ENCODE results near the gene SPNS1.

The SPNS1 gene

GRCh38 chr16:29024278-29024677 is 49.7 kb downstream of the SPNS1 start:
- no peaks in the 10 kb centered on the region for H3K79me2 ChIP-seq (ENCODE audit: insufficient read depth, low read length)
- H3K9me2 ChIP-seq (ENCODE audit: low read depth, low read length), result no peaks in the 10 kb centered on the region
- no peak overlapping the region for H3K9ac ChIP-seq (ENCODE audit: low read length)
- H3K27ac ChIP-seq (ENCODE audit: low read depth, low read length, poor library complexity, severe bottlenecking), result no peak overlapping the region
- H3K4me1 ChIP-seq (ENCODE audit: insufficient read depth, low read length, severe bottlenecking), result no peaks in the 10 kb centered on the region
- H3F3A ChIP-seq (ENCODE audit: insufficient read depth, low read length), result no peaks in the 10 kb centered on the region
- no peak for TF ChIP-seq CTCF (IDR thresholded peaks at IDR 0.05; ENCODE audit: low read length)
- TF ChIP-seq EZH2 (IDR thresholded peaks at IDR 0.05; ENCODE audit: borderline replicate concordance, low read length), result no peak
- H4K20me1 ChIP-seq (ENCODE audit: insufficient read depth, low read length), result no peaks in the 10 kb centered on the region
- H3K9me3 ChIP-seq (ENCODE audit: low read length), result no peaks in the 10 kb centered on the region
- H3K4me2 ChIP-seq (ENCODE audit: low read length), result no peak overlapping the region
- no peak overlapping the region for H2AFZ ChIP-seq (ENCODE audit: low read length)
- no peaks in the 10 kb centered on the region for H3K36me3 ChIP-seq (ENCODE audit: insufficient read depth, low read length)
- no peak overlapping the region for H3K4me3 ChIP-seq (ENCODE audit: low read depth, low read length, poor library complexity, severe bottlenecking)
- 0 out of 2 replicates have a peak, but pooled peaks cover 3% of the 10 kb centered on the region for H3K27me3 ChIP-seq (ENCODE audit: insufficient read depth, low read length)

GRCh38 chr16:29025218-29025617 is 50.6 kb downstream of the SPNS1 start:
- H3K36me3 ChIP-seq (ENCODE audit: insufficient read depth, low read length), result no peaks in the 10 kb centered on the region
- H2AFZ ChIP-seq (ENCODE audit: low read length), result no peak overlapping the region
- no peak overlapping the region for H3K9ac ChIP-seq (ENCODE audit: low read length)
- H3K4me1 ChIP-seq (ENCODE audit: insufficient read depth, low read length, severe bottlenecking), result no peaks in the 10 kb centered on the region
- no peaks in the 10 kb centered on the region for H3K79me2 ChIP-seq (ENCODE audit: insufficient read depth, low read length)
- H3K9me3 ChIP-seq (ENCODE audit: low read length), result no peaks in the 10 kb centered on the region
- H3K27ac ChIP-seq (ENCODE audit: low read depth, low read length, poor library complexity, severe bottlenecking), result no peak overlapping the region
- H3K4me2 ChIP-seq (ENCODE audit: low read length), result no peak overlapping the region
- H3K27me3 ChIP-seq (ENCODE audit: insufficient read depth, low read length), result 0 out of 2 replicates have a peak, but pooled peaks cover under 1% of the 10 kb centered on the region
- H4K20me1 ChIP-seq (ENCODE audit: insufficient read depth, low read length), result no peaks in the 10 kb centered on the region
- TF ChIP-seq EZH2 (IDR thresholded peaks at IDR 0.05; ENCODE audit: borderline replicate concordance, low read length) (no peak), CTCF (IDR thresholded peaks at IDR 0.05; ENCODE audit: low read length) (no peak)
- no peak overlapping the region for H3K4me3 ChIP-seq (ENCODE audit: low read depth, low read length, poor library complexity, severe bottlenecking)
- H3F3A ChIP-seq (ENCODE audit: insufficient read depth, low read length), result no peaks in the 10 kb centered on the region
- no peaks in the 10 kb centered on the region for H3K9me2 ChIP-seq (ENCODE audit: low read depth, low read length)

- no peaks in the 10 kb centered on the region for H3K79me2 ChIP-seq (ENCODE audit: insufficient read depth, low read length)
- H3K27ac ChIP-seq (ENCODE audit: low read depth, low read length, poor library complexity, severe bottlenecking), result no peak overlapping the region
- no peak for TF ChIP-seq CTCF (IDR thresholded peaks at IDR 0.05; ENCODE audit: low read length)
- TF ChIP-seq EZH2 (IDR thresholded peaks at IDR 0.05; ENCODE audit: borderline replicate concordance, low read length), result no peak
- no peak overlapping the region for H2AFZ ChIP-seq (ENCODE audit: low read length)
- no peaks in the 10 kb centered on the region for H3F3A ChIP-seq (ENCODE audit: insufficient read depth, low read length)
- H3K36me3 ChIP-seq (ENCODE audit: insufficient read depth, low read length), result no peaks in the 10 kb centered on the region
- no peak overlapping the region for H3K4me2 ChIP-seq (ENCODE audit: low read length)
- no peaks in the 10 kb centered on the region for H3K9me3 ChIP-seq (ENCODE audit: low read length)
- H3K9ac ChIP-seq (ENCODE audit: low read length), result no peak overlapping the region
- H3K4me1 ChIP-seq (ENCODE audit: insufficient read depth, low read length, severe bottlenecking), result no peaks in the 10 kb centered on the region
- H3K4me3 ChIP-seq (ENCODE audit: low read depth, low read length, poor library complexity, severe bottlenecking), result no peak overlapping the region
- no peaks in the 10 kb centered on the region for H3K9me2 ChIP-seq (ENCODE audit: low read depth, low read length)
- no peaks in the 10 kb centered on the region for H4K20me1 ChIP-seq (ENCODE audit: insufficient read depth, low read length)
- no peaks in the 10 kb centered on the region for H3K27me3 ChIP-seq (ENCODE audit: insufficient read depth, low read length)
These were observed 51.2 kb downstream of the SPNS1 start for GRCh38 chr16:29025735-29026134.
